ENCODE results near the gene PSMG3.

PSMG3 gene

DNA sequence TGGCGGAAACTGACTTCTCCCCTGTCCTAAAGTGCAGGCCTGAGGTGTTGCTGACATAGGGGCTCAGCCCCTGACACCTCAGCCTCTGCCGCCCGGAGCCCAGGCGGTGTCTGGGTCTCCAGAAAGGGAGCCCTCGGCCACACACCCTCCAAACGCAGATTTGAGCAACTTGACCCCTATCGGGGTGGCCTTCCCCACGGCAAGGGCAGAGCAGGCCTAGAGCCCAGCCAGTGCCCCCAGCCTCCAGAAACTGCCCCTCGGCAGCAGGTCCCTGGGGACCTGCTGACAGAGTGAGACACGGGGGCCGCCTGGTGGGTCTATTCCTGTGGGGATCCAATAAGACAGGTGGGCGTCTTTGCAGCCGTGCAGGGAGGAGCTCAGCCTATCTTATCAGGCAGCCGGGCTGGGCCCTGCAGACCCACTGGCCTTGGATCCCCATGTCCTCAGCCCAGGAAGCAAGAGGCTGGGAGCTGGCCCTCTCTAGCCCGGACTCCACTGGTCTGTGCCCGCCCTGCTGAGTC, 24.9 kb downstream of the PSMG3 start:
- no peak for DNase-seq (ENCODE audit: low read depth)

DNA sequence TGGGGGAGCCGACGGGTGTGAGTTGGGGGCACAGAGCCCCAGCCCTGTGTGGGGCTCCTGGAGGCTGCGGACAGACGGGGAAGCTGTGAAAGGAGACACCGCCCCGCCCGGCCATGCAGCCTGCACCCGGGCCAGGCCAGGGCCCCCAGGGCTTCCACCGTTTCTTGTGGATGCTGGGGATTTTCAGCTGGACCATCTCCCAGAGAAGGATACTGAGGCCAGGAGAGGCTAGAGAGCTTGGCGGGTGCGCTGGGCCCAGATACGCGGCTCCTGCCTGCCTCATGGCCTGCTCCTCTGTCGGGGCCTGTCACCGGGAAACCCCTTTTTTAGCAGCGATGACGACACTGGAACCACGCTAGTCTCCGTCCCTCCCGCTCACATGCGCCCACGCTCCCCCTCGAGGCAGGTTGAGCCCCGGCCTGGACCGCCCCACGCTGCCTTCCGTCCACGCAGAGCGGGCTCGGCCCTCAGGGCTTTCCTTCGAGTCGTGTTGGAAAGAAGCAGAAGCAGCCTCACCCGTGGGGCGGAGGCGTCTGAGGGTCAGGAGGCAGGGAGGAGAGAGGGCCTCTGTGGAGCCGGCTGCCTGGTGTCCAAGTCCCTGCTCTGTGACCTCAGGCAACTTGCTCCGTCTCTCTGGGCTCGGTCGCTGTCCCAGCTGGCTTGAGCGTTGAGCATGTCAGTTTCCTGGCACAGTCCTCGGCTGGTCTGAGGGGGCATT, 25.5 kb downstream of the PSMG3 start:
- no peak for DNase-seq (ENCODE audit: low read depth)

DNA sequence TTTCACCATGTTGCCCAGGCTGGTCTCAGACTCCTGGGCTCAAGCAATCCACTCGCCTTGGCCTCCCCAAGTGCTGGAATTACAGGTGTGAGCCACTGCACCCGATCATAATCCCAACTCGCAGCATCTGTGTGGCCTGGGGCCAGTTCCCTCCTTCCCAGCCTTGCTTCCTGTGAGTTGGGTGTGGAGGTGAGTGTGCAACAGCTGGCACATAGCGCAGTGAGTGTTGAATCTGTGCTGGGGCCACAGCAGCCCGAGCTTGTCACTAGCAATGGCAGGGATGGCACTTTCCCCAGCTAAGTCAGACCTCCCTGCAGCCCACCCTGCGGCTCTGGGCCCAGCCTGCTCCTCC, 26.0 kb downstream of the PSMG3 start:
- DNase-seq (ENCODE audit: low read depth): no peak

- DNase-seq (ENCODE audit: low read depth): no peak
Observed at GRCh38 chr7:1542841-1543747, 26.7 kb downstream of the PSMG3 start.

GRCh38 chr7:1542329-1542728, 27.5 kb downstream of the PSMG3 start:
- DNase-seq (ENCODE audit: low read depth): no peak

GRCh38 chr7:1541431-1542162, 28.2 kb downstream of the PSMG3 start:
- DNase-seq (ENCODE audit: low read depth): no peak

DNA sequence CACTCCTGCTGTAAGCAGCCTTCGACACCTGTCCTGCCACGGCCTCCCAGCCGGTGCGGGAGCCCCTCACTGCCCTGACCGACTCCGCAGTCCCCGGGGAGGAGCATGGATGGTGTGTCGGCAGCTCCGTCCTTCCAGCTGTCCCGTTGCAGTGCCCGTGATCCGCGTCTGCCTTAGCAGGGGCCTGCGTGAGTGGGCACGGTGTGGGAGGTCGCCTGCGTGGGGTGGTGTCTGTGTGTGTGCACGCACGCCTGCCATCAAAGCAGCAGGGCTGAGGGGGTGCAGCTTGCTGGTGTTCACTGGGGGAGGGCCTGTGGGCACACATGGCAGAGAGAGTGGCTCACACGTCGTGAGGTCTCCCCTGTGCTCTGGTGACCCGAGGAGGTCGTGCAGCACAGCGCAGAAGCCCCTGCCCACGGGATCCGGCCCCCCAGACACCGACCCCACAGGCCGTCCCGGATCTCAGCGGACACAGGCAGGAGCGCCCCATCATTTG, 29.0 kb downstream of the PSMG3 start:
- no peak for DNase-seq (ENCODE audit: low read depth)

DNA sequence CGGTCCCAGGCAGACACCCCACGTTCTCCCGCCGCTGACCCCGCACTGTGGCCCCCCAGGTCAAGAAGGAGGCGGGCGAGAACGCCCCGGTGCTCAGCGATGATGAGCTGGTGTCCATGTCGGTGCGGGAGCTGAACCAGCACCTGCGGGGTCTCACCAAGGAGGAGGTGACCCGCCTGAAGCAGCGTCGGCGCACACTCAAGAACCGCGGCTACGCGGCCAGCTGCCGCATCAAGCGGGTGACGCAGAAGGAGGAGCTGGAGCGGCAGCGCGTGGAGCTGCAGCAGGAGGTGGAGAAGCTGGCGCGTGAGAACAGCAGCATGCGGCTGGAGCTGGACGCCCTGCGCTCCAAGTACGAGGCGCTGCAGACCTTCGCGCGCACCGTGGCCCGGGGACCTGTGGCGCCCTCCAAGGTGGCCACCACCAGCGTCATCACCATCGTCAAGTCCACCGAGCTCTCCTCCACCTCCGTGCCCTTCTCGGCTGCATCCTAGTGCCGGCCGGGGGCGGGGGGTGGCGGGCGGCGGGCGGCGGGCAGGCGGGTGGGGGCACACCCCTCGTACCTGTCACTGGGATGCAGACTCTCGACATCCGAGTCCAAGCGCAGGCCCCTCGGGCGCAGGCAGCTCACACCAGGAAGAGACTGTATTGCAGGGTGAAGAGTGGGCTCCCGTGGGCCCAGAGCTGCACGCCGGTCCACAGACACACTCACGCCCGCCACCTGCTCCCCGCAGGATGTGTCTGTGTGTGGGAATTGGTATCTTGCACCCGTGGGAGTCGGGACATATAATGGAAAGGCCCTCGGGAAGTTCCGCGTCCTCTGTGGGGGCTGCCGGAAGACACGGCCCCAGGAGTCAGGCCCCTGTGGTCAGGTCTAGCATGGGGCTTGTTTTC, 29.7 kb downstream of the PSMG3 start:
- DNase-seq (ENCODE audit: low read depth): no peak

DNA sequence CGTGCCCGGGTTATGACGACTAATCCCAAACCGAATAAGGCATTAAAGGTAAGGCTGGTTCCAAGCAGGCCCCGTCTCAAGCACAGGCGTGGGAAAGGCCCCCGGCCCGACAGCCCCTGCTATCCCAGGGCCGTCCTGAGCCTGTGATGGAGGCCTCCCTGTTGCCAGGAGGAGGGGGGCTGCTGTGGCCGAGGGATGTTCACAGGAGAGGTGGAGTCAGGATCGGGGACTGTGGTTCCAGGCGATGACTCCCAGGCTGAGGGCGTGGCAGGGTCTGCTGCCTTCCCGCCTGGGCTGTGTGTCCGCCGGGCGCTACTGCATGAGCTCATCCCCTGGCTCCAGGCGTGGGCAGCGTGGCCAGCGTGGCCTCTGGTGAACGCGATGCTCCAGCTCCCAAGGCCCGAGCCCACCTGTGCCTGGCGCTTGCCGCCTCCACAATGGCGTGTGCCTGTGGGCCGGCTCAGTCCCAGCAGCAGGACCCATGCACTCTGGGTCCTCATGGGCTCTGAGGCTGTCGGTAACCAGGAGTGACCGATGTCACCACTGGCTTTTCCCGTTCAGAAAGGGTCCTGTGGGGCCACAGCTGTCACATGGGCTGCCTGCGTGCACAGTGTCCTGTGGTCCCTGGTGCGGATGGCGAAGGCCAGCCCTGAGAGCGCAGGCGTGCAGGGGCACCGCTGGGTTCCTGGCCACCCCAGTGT, 30.5 kb downstream of the PSMG3 start:
- DNase-seq (ENCODE audit: low read depth): no peak

DNA sequence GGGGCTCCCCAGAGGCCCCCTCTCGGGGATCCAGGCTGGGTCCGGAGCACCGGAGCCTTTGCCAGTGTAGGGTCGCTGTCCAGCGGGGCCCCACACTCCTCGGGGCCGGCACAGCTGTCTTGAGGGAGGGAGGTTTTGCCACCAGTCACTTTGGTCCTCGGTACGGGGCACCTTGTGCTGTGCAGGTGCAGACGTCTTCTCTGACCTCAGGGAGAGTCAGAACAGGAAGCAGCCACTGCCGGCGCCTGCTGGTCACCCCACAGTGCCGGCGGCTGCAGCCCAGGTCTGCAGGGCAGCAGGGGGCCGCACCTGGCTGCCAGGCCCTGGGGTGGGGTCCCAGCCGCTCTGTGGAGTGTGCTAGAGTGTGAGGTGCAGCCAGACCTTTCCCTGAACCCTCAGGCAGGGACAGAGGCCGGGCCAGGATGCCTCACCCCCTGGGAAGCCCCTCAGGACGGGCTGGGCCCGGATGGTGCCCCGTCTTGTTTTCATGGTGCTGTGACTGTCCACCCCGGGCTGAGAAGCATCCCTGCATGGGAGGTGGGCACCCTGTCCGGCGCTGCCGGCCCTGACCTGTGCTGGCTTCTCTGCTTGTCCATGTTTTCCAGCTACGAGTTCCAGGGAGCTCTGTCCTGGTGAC, 31.2 kb downstream of the PSMG3 start:
- DNase-seq (ENCODE audit: low read depth): no peak

- DNase-seq (ENCODE audit: low read depth): peak; percentile 91
Observed at GRCh38 chr7:1537535-1538412, 32.1 kb downstream of the PSMG3 start.

DNA sequence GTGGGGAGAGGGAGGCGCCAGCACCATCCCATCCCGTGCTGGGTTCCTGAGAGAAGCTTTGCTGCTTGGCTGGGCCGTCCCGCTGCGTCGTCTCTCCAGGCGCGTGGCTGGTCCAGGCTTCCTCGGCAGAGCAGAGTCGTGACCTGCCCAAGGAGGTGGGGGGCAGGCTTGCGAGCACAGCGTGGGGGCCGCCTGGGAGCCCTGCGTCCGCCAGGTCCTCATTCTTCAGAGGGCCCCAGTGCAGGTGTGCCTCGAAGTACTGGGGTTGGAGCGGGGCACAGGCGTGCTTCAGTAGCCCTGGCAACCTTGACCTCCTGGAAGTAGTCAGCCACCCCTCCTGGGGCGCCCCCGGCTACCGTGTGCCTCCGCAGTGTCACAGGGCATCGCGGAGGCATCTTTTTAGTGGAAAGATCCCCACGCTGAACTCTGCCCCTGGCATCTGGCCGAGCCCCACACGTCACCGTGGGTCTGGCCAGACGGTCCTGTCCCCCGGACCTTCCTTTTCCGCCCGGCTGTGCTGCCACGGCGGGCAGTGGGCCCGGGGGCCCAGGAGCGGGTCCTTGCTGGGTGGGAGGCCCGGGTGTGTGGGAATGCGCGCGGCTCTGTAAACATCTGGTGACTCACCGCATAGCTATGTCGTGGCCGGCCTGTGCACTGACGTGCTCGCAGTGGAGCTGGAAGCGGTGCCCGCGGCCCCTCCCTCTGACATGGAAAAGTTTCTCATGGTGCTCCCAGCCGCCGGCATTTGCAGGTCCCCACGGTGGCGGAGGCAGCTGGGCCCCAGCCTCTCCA, 32.9 kb downstream of the PSMG3 start:
- DNase-seq (ENCODE audit: low read depth): peak; percentile 89

DNA sequence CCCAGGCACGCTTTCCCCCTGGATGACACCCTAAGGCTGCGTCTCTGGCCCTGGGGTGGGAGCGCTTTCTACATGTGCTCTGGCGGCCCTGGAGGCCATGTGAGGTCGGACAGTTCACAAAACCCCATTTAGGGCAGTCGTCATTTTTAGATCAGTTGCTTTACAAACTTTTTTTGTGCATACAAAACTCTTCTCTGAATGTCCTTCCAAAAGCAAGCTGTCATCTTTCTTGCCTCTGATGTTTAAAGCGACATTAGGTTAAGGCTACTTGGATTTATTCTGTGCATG, 33.4 kb downstream of the PSMG3 start:
- DNase-seq (ENCODE audit: low read depth): no peak

- no peak for DNase-seq (ENCODE audit: low read depth)
Observed at GRCh38 chr7:1535701-1536454, 34.0 kb downstream of the PSMG3 start.

GRCh38 chr7:1535100-1535458, 34.8 kb downstream of the PSMG3 start:
- DNase-seq (ENCODE audit: low read depth): no peak

DNA sequence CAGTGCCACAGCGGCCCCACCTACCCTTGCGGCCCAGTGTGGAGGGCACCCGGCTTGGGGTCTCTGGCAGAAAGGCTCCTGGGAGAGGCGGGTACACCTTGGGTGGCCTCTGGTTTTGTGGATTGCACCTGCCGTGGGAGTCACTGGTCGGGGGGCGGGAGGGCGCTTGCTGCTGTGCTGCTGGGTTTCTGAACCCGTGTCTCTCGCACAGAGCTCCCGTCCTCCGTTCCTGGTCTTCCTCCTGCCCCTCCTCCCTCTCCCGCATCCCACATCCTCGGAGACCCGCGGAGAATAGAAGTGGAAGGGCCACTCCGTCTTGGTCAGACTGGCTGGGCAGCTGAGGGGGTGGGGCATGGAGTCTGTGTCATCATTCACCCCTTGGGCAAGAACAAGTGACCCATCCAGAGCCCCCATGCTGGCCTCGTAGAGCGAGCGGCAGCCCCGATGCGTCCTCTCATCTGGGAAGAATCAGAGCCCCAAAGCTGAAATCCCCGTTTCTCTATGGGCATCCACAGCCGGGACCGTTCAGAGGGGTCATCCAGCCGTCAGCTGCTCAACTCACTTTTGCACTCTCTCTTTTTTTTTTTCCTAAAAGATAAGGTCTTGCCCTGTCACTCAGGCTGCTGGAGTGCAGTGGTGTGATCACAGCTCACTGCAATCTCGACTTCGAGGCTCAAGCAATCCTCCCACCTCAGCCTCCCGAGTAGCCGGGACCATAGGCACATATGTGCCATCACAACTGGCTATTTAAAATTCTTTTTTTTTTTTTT, 35.3 kb downstream of the PSMG3 start:
- DNase-seq (ENCODE audit: low read depth): no peak
